Mesodermal cell (in vitro differentiated cells): ENCODE data around the gene SELENOS.

Experiments used
- H3K27ac ChIP-seq: 2 replicates; pipeline ENCODE4 v1.7.0; 2013; ENCODE audit warnings: mild to moderate bottlenecking, low read depth, low read length, moderate library complexity; ENCODE audit not compliant: severe bottlenecking
- H3K36me3 ChIP-seq: 2 replicates; pipeline ENCODE4 v1.7.1; 2013; ENCODE audit warnings: mild to moderate bottlenecking, low read length, moderate library complexity; ENCODE audit not compliant: control insufficient read depth, insufficient read depth
- H3K4me1 ChIP-seq: one replicate; pipeline ENCODE4 v1.7.1; 2013; ENCODE audit warnings: mild to moderate bottlenecking, low read length; ENCODE audit not compliant: insufficient read depth, control insufficient read depth, poor library complexity, severe bottlenecking
- H3K4me3 ChIP-seq: 2 replicates; pipeline ENCODE4 v1.7.0; 2013; ENCODE audit warnings: low read length, control low read depth, mild to moderate bottlenecking; ENCODE audit not compliant: insufficient read depth, poor library complexity, severe bottlenecking; ENCODE audit errors: extremely low read depth
- H3K9me3 ChIP-seq: 2 replicates; pipeline ENCODE4 v1.7.1; 2013; ENCODE audit warnings: mild to moderate bottlenecking, low read length, moderate library complexity; ENCODE audit not compliant: control insufficient read depth
- WGBS, 2 experiments: methylation state at CpG; one replicate each; pipeline ENCODE4 v1.1.5; 2013; ENCODE audit warnings: missing lambda C conversion rate in 2 of 2; ENCODE audit not compliant: insufficient coverage in 2 of 2; 5-methylcytosine and 5-hydroxymethylcytosine counted together

SELENOS gene

GRCh38 chr15:101256757-101257156, 20.5 kb downstream of the SELENOS start:
- Histone ChIP-seq H3K4me3 (no peak overlapping the region), H3K4me1 (no peaks in the 10 kb centered on the region), H3K9me3 (no peaks in the 10 kb centered on the region), H3K36me3 (no peaks in the 10 kb centered on the region), H3K27ac (no peak overlapping the region)
- 90 to 96% methylated on average over 4 to 6 of the region's 6 CpGs for WGBS, 2 experiments

- WGBS, 2 experiments: 69 to 73% methylated on average over 7 of the region's 8 CpGs
- Histone ChIP-seq H3K27ac (no peak overlapping the region), H3K36me3 (no peaks in the 10 kb centered on the region), H3K4me1 (no peaks in the 10 kb centered on the region), H3K4me3 (no peak overlapping the region), H3K9me3 (no peaks in the 10 kb centered on the region)
These were observed 21.6 kb downstream of the SELENOS start for GRCh38 chr15:101255615-101256241.

- 88 to 93% methylated on average over 4 of the region's 5 CpGs for WGBS, 2 experiments
- no peak overlapping the region for H3K27ac ChIP-seq
- no peak overlapping the region for H3K4me3 ChIP-seq
- H3K4me1 ChIP-seq: no peaks in the 10 kb centered on the region
- H3K36me3 ChIP-seq: no peaks in the 10 kb centered on the region
- H3K9me3 ChIP-seq: no peaks in the 10 kb centered on the region
These were observed 22.3 kb downstream of the SELENOS start for GRCh38 chr15:101255051-101255395.

GRCh38 chr15:101254157-101255050, 22.9 kb downstream of the SELENOS start:
- no peaks in the 10 kb centered on the region for H3K9me3 ChIP-seq
- peaks cover 4% of the 10 kb centered on the region for H3K4me1 ChIP-seq
- WGBS, 2 experiments: 87 to 94% methylated on average over 9 to 10 of the region's 11 CpGs
- peaks cover 4% of the 10 kb centered on the region for H3K36me3 ChIP-seq
- H3K4me3 ChIP-seq: no peak overlapping the region
- H3K27ac ChIP-seq: no peak overlapping the region

- no peaks in the 10 kb centered on the region for H3K9me3 ChIP-seq
- 90 to 100% methylated on average over 1 to 2 of the region's 3 CpGs for WGBS, 2 experiments
- H3K4me3 ChIP-seq: peak overlapping the region; percentile 56
- peaks cover 13% of the 10 kb centered on the region for H3K4me1 ChIP-seq
- peaks cover 18% of the 10 kb centered on the region for H3K36me3 ChIP-seq
- no peak overlapping the region for H3K27ac ChIP-seq
These were observed 24.4 kb downstream of the SELENOS start for GRCh38 chr15:101252836-101253235.

GRCh38 chr15:101251830-101252820, 25.2 kb downstream of the SELENOS start, which contains the start of gene CHSY1:
Gene CHSY1 (minus strand): TSS chr15:101252048. CDS start chr15:101251456, 592 bp downstream.
- peaks cover 13% of the 10 kb centered on the region for H3K4me1 ChIP-seq
- no peak within 1 kb of the TSS for H3K27ac ChIP-seq
- H3K9me3 ChIP-seq: no peaks in the 10 kb centered on the region
- peak within 1 kb of the TSS; percentile 60 for H3K4me3 ChIP-seq
- peaks cover 25% of the 10 kb centered on the region for H3K36me3 ChIP-seq
- 2 to 3% methylated on average over 81 to 82 of the region's 108 CpGs for WGBS, 2 experiments

GRCh38 chr15:101250873-101251829, 26.1 kb downstream of the SELENOS start:
- no peak overlapping the region for H3K27ac ChIP-seq
- WGBS, 2 experiments: 0 to 1% methylated on average over 84 to 88 of the region's 150 CpGs

GRCh38 chr15:101250341-101250831, 26.9 kb downstream of the SELENOS start:
- Histone ChIP-seq H3K27ac (no peak overlapping the region), H3K36me3 (peaks cover 41% of the 10 kb centered on the region), H3K9me3 (no peaks in the 10 kb centered on the region), H3K4me3 (peak overlapping the region; percentile 60), H3K4me1 (peaks cover 15% of the 10 kb centered on the region)
- 4 to 12% methylated on average over 5 of the region's 6 CpGs for WGBS, 2 experiments

More at GRCh38 chr15:101250873-101251829, 26.1 kb downstream of the SELENOS start:
- H3K36me3 ChIP-seq: peaks cover 34% of the 10 kb centered on the region
- no peaks in the 10 kb centered on the region for H3K9me3 ChIP-seq
- peak overlapping the region; percentile 60 for H3K4me3 ChIP-seq
- peaks cover 15% of the 10 kb centered on the region for H3K4me1 ChIP-seq

GRCh38 chr15:101248274-101248673, 29.0 kb downstream of the SELENOS start:
- 70 to 83% methylated on average over 1 to 2 of the region's 3 CpGs for WGBS, 2 experiments
- Histone ChIP-seq H3K9me3 (no peaks in the 10 kb centered on the region), H3K4me1 (peaks cover 15% of the 10 kb centered on the region), H3K27ac (no peak overlapping the region), H3K4me3 (no peak overlapping the region), H3K36me3 (peaks cover 55% of the 10 kb centered on the region)
